MM.1S (cell line): Measurements from ENCODE around the gene TTC28.

Experiments used
- EZH2phosphoT487 ChIP-seq: fragments of 300-600 bp; sonication (generic); IDR thresholded peaks from 2 replicates; pipeline ENCODE4 v1.6.1; 2018; ENCODE audit warnings: antibody characterized with exemption, low read length
- TF ChIP-seq, protein P1 (sequence below): fragments of 300-600 bp; sonication (generic); IDR thresholded peaks from 2 replicates; pipeline ENCODE4 v1.5.1; 2016; ENCODE audit warnings: antibody characterized with exemption, low read length, mixed read lengths

DNA sequence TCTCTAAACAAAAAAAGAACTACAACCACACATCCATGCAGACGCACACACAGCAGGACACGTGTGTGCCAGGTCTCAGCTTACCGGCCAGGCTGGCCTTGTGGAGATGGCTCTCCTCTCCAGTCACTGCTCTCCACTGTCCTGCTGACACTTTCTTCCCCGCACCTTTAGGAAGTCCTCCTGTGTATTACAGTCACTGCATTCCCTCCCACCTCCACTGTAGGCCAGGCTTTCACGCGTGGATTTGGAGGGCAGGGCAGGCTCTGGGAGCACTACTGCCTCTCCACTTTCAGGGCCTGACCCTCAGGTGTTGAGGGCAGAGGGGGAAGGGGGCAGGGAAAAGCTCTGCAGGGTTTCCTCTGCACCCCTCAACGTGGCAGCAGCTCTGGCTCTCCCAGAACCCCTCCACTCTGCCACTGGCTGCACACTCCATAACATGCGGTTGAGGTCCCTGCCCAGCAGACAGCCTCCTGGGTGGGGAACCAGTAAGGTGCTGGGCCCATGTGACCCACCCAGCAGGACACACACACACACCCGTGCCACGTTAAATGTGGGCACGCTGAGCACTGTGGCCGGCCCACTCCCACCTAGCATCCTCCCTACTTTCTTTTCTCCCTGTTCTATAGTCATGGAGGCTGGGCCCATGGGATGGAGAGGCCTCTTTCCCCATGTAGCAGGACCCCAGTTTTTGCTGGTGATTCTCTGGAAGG lies 653.6 kb downstream of the TTC28 start:
- TF ChIP-seq, protein P1, sequence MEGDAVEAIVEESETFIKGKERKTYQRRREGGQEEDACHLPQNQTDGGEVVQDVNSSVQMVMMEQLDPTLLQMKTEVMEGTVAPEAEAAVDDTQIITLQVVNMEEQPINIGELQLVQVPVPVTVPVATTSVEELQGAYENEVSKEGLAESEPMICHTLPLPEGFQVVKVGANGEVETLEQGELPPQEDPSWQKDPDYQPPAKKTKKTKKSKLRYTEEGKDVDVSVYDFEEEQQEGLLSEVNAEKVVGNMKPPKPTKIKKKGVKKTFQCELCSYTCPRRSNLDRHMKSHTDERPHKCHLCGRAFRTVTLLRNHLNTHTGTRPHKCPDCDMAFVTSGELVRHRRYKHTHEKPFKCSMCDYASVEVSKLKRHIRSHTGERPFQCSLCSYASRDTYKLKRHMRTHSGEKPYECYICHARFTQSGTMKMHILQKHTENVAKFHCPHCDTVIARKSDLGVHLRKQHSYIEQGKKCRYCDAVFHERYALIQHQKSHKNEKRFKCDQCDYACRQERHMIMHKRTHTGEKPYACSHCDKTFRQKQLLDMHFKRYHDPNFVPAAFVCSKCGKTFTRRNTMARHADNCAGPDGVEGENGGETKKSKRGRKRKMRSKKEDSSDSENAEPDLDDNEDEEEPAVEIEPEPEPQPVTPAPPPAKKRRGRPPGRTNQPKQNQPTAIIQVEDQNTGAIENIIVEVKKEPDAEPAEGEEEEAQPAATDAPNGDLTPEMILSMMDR: no peak
- no peak for TF ChIP-seq EZH2phosphoT487
